Measurements from ENCODE around the gene EIF2D. TPM values are rescaled to one million over a fixed set of nuclear protein-coding genes. Genes with fewer than 3 reads are reported as not detected.

EIF2D gene
- total RNA-seq, 4 donors from 2014 or later, result 52.9 to 62.1 (median 57.0) TPM

- Histone ChIP-seq H3K4me1 (peaks cover 23 to 53% of the 10 kb centered on the region in 2 donors), H3K36me3 (no peaks in the 10 kb centered on the region), H3K4me3 (replicated peaks in 1 of 3) (peak overlapping the region in 2 of 3 donors; percentile 42 to 59), H3K27me3 (no peaks in the 10 kb centered on the region), H3K9me3 (no peaks in the 10 kb centered on the region), H3K27ac (peak overlapping the region in 2 of 3 donors; percentile 3 to 22)
- DNase-seq, result peak; percentile 32 to 37
- TF ChIP-seq POLR2A (IDR thresholded peaks at IDR 0.05), result no peak
- TF ChIP-seq CTCF (IDR thresholded peaks at IDR 0.05), result no peak
- intact Hi-C loops (cut with DNase I), result no loop called here
- 55 to 68% methylated on average over 14 of the region's 14 CpGs for WGBS, 2 donors
These were observed 54.4 kb downstream of the EIF2D start for GRCh38 chr1:206557636-206558473.

DNA sequence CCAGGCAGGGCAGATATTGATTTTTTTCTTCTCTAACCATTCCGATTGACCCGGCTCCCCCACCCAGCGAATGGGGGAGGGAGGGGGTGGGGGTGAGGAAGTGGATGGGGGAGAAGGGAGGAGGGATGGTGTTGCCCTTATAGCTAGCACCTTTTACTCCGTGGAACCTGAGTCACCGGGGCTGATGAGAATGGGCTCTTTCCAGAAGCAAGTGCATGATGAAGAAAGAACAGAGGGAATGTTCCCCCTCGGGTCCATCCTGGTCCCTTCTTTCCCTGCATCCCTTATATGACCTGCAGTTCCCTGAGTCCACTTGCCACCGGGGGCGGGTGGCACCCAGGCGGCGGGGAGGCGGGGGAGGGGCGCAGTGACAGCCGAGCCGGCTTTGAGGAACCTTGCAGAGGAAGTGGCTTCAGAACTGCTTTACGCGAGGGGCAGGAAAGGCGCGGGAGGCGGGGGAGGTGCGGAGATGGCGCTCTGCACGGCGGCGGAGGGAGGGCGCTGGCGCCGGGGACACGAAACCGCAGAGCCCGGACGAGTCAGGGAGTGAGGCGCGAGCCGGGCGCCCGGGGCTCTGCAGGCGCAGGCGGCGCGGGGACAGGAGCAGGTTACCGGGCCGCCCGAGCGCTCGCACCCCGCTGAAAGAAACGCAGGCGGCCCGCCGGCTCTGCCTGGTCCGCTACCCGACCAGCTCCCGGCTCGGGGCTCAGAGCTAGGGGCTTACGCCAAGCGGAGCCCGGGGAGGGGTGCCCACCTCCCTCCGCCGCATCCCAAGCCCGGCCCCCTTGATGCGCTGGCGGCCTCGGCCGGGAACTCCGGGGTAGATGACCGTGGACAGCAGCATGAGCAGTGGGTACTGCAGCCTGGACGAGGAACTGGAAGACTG, 55.3 kb downstream of the EIF2D start:
- intact Hi-C loops (cut with DNase I), result no loop called here
- Histone ChIP-seq H3K4me1 (peaks cover 23 to 60% of the 10 kb centered on the region in 2 donors), H3K27me3 (no peaks in the 10 kb centered on the region), H3K27ac (peak overlapping the region in 2 of 3 donors; percentile 22 to 40), H3K4me3 (replicated peaks in 1 of 3) (peak overlapping the region in 2 of 3 donors; percentile 42 to 59), H3K9me3 (no peaks in the 10 kb centered on the region), H3K36me3 (no peaks in the 10 kb centered on the region)
- peak; percentile 78 to 79 for DNase-seq
- TF ChIP-seq POLR2A (IDR thresholded peaks at IDR 0.05) (peak in 1 of 2 donors; percentile 38), CTCF (IDR thresholded peaks at IDR 0.05) (no peak)
- 3 to 6% methylated on average over 23 to 24 of the region's 67 CpGs for WGBS, 2 donors

DNA sequence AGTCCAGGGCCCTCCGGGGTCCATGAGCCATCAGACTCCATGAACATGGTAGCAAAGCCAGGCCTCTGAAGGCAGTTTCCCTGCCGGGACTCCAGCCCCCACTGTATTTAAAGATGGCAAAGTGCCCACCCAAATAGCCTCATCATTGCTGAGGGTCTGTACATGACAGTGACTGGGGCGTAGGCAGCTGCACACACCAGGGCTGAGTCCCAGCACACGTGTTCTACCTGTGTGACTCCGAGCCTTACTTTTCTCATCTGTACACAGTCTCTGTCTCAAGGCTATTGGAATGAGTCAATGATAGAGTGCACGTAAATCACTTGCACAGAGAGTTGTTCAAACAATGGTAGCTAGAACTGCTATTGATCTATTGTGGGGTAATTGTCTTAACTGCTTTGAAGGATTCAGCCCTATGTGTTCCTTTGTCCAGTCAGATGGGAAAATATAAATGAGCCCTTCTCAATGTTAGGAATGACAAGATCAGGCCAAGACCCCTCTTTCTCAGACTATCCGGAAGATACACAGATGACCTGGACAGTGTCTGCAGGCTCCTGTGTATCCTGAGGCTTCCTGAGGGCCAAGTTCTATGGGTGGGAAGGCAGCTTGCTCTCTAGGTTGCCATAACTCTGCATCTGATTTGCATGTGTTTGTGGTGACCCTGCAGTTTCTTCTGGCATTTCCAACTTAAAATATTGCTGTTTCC, 56.1 kb downstream of the EIF2D start:
- H3K27ac ChIP-seq, result peak overlapping the region in 1 of 3 donors; percentile 40
- WGBS, 2 donors, result 82 to 87% methylated on average over 7 of the region's 7 CpGs
- no peaks in the 10 kb centered on the region for H3K27me3 ChIP-seq
- peaks cover 23 to 64% of the 10 kb centered on the region in 2 donors for H3K4me1 ChIP-seq
- no peaks in the 10 kb centered on the region for H3K36me3 ChIP-seq
- intact Hi-C loops (cut with DNase I), result no loop called here
- H3K9me3 ChIP-seq, result no peaks in the 10 kb centered on the region
- TF ChIP-seq CTCF (IDR thresholded peaks at IDR 0.05) (no peak), POLR2A (IDR thresholded peaks at IDR 0.05) (no peak)
- no peak for DNase-seq
- no peak overlapping the region for H3K4me3 ChIP-seq (replicated peaks in 1 of 3)

DNA sequence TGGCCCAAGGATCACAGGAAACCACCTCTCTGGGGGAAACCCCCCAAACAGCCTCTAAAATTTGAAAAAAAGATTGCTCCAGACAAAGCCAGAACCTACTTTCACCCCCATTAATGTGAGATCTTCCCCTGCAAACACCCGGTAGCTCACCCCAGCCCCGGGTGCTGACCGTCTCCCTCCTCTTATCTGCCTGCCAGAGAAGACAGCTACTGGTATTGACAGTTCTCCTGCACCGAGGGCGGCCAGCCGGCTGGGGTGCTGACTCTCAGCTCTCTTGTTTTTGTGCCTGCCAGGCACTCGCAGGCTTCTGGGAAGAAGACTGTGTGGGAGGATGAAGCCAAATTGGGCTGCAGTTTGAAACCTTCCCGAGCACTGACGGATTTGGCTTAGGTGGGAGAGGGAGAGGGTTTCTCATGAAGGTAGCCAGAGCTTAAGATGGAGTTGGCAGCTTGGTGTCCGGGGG, 56.8 kb downstream of the EIF2D start:
- peak in 1 of 2 donors; percentile 3 for DNase-seq
- H3K9me3 ChIP-seq, result no peaks in the 10 kb centered on the region
- H3K27ac ChIP-seq, result no peak overlapping the region
- H3K4me1 ChIP-seq, result peaks cover 29 to 67% of the 10 kb centered on the region in 2 donors
- intact Hi-C loops (cut with DNase I), result no loop called here
- H3K4me3 ChIP-seq (replicated peaks in 1 of 3), result no peak overlapping the region
- WGBS, 2 donors, result 78 to 79% methylated on average over 7 to 10 of the region's 10 CpGs
- TF ChIP-seq CTCF (IDR thresholded peaks at IDR 0.05) (no peak), POLR2A (IDR thresholded peaks at IDR 0.05) (no peak)
- H3K27me3 ChIP-seq, result no peaks in the 10 kb centered on the region
- H3K36me3 ChIP-seq, result no peaks in the 10 kb centered on the region
